SK-N-SH treated with all-trans-retinoic acid at 6 μM for 48 hours (cell line): ENCODE data around the gene CDK14.

ENCODE experiments used
- ATAC-seq: fragments of 200-7000 bp; cut with Tn5 transposase; 3 replicates; pipeline ENCODE4 v1.9.1; 2020; ENCODE audit warnings: mild to moderate bottlenecking, moderate library complexity
- BACH2 ChIP-seq: fragments of 250-450 bp; sonication (Bioruptor Pico); IDR thresholded peaks from 2 replicates; pipeline ENCODE4 v1.9.0; 2021; ENCODE audit warnings: mild to moderate bottlenecking, borderline replicate concordance
- CSDC2 ChIP-seq: fragments of 250-450 bp; sonication (Bioruptor Pico); IDR thresholded peaks from 2 replicates; pipeline ENCODE4 v1.5.0; 2020; ENCODE audit warnings: mild to moderate bottlenecking, moderate library complexity
- CSRNP3 ChIP-seq: fragments of 250-450 bp; sonication (Bioruptor Pico); IDR thresholded peaks from 2 replicates; pipeline ENCODE4 v1.5.1; 2021; ENCODE audit warnings: mild to moderate bottlenecking, moderate library complexity
- ESRRG ChIP-seq: fragments of 250-450 bp; sonication (Bioruptor Pico); IDR thresholded peaks from 2 replicates; pipeline ENCODE4 v1.6.1; 2021; ENCODE audit warnings: mild to moderate bottlenecking
- GLIS3 ChIP-seq: fragments of 250-450 bp; sonication (Bioruptor Pico); IDR thresholded peaks from 2 replicates; pipeline ENCODE4 v1.5.0; 2020; ENCODE audit warnings: mild to moderate bottlenecking, moderate library complexity
- ISL1 ChIP-seq: fragments of 250-450 bp; sonication (Bioruptor Pico); IDR thresholded peaks from 2 replicates; pipeline ENCODE4 v2.1.2; 2022; ENCODE audit warnings: mild to moderate bottlenecking, moderate library complexity
- OSR1 ChIP-seq: fragments of 250-450 bp; sonication (Bioruptor Pico); IDR thresholded peaks from 2 replicates; pipeline ENCODE4 v1.8.0; 2022; ENCODE audit warnings: moderate library complexity, mild to moderate bottlenecking, inconsistent platforms
- PPARA ChIP-seq: fragments of 250-450 bp; sonication (Bioruptor Pico); IDR thresholded peaks from 2 replicates; pipeline ENCODE4 v1.5.0; 2020; ENCODE audit warnings: mild to moderate bottlenecking, borderline replicate concordance
- SNAI2 ChIP-seq: fragments of 250-450 bp; sonication (Bioruptor Pico); IDR thresholded peaks from 2 replicates; pipeline ENCODE4 v1.5.0; 2020; ENCODE audit warnings: mild to moderate bottlenecking, moderate library complexity
- TCF4 ChIP-seq: fragments of 250-450 bp; sonication (Bioruptor Pico); IDR thresholded peaks from 2 replicates; pipeline ENCODE4 v1.8.0; 2021; ENCODE audit warnings: mild to moderate bottlenecking, moderate library complexity, borderline replicate concordance
- TOX ChIP-seq: fragments of 250-450 bp; sonication (Bioruptor Pico); IDR thresholded peaks from 2 replicates; pipeline ENCODE4 v1.8.0; 2021; ENCODE audit warnings: mild to moderate bottlenecking, moderate library complexity, borderline replicate concordance
- TSHZ2 ChIP-seq: fragments of 250-450 bp; sonication (Bioruptor Pico); IDR thresholded peaks from 2 replicates; pipeline ENCODE4 v1.5.0; 2020; ENCODE audit warnings: mild to moderate bottlenecking, moderate library complexity
- ZC3H10 ChIP-seq: fragments of 250-450 bp; sonication (Bioruptor Pico); IDR thresholded peaks from 2 replicates; pipeline ENCODE4 v1.5.1; 2021; ENCODE audit warnings: mild to moderate bottlenecking, moderate library complexity
- ZFP3 ChIP-seq: fragments of 250-450 bp; sonication (Bioruptor Pico); IDR thresholded peaks from 2 replicates; pipeline ENCODE4 v1.5.0; 2020; ENCODE audit warnings: mild to moderate bottlenecking, moderate library complexity
- ZFP30 ChIP-seq: fragments of 450-650 bp; formaldehyde crosslinking; IDR thresholded peaks from 2 replicates; pipeline ENCODE4 v1.5.0; 2022; ENCODE audit warnings: mild to moderate bottlenecking, moderate library complexity
- ZNF565 ChIP-seq: fragments of 450-650 bp; formaldehyde crosslinking; conservative IDR thresholded peaks from 2 replicates; pipeline ENCODE4 v1.5.0; 2020; ENCODE audit warnings: low read depth, mild to moderate bottlenecking, moderate library complexity
- ZNF70 ChIP-seq: fragments of 450-650 bp; formaldehyde crosslinking; IDR thresholded peaks from 2 replicates; pipeline ENCODE4 v1.5.0; 2020; ENCODE audit warnings: mild to moderate bottlenecking, moderate library complexity
- ZNF8 ChIP-seq: fragments of 450-650 bp; formaldehyde crosslinking; IDR thresholded peaks from 2 replicates; pipeline ENCODE4 v1.5.0; 2020; ENCODE audit warnings: mild to moderate bottlenecking, moderate library complexity
- TF ChIP-seq, protein P1 (sequence below): fragments of 250-450 bp; sonication (Bioruptor Pico); IDR thresholded peaks from 2 replicates; pipeline ENCODE4 v1.5.1; 2020; ENCODE audit warnings: low read depth, mild to moderate bottlenecking, moderate library complexity

The CDK14 gene

GRCh38 chr7:90760892-90761291 is 164.8 kb downstream of the CDK14 start:
- ATAC-seq = peak; percentile 72
- TF ChIP-seq TCF4 (CRISPR knock-in tag) (peak; percentile 95), OSR1 (CRISPR knock-in tag) (no peak), ISL1 (CRISPR knock-in tag) (peak; percentile 33), TSHZ2 (CRISPR knock-in tag) (peak; percentile 88; the same call in 1 of the 2 replicates)
- TF ChIP-seq, protein P1, sequence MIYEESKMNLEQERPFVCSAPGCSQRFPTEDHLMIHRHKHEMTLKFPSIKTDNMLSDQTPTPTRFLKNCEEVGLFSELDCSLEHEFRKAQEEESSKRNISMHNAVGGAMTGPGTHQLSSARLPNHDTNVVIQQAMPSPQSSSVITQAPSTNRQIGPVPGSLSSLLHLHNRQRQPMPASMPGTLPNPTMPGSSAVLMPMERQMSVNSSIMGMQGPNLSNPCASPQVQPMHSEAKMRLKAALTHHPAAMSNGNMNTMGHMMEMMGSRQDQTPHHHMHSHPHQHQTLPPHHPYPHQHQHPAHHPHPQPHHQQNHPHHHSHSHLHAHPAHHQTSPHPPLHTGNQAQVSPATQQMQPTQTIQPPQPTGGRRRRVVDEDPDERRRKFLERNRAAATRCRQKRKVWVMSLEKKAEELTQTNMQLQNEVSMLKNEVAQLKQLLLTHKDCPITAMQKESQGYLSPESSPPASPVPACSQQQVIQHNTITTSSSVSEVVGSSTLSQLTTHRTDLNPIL (CRISPR knock-in tag) = 0 out of 2 replicates have a peak, but pooled peaks have one; percentile 7

- no peak for TF ChIP-seq ZFP3
- no peak for TF ChIP-seq ZNF70
- TF ChIP-seq ISL1 (CRISPR knock-in tag) = no peak
- no peak for TF ChIP-seq CSDC2 (CRISPR knock-in tag)
- no peak for TF ChIP-seq ESRRG (CRISPR knock-in tag)
- TF ChIP-seq PPARA (CRISPR knock-in tag) = no peak
- TF ChIP-seq ZNF565 (CRISPR knock-in tag) = no peak
- TF ChIP-seq CSRNP3 (CRISPR knock-in tag) = no peak
- no peak for TF ChIP-seq SNAI2 (CRISPR knock-in tag)
- no peak for TF ChIP-seq ZC3H10
- no peak for TF ChIP-seq TOX (CRISPR knock-in tag)
- TF ChIP-seq, all 23 proteins: peak for 0
- no peak for ATAC-seq
Measured at GRCh38 chr7:90761584-90761983, 165.5 kb downstream of the CDK14 start.

DNA sequence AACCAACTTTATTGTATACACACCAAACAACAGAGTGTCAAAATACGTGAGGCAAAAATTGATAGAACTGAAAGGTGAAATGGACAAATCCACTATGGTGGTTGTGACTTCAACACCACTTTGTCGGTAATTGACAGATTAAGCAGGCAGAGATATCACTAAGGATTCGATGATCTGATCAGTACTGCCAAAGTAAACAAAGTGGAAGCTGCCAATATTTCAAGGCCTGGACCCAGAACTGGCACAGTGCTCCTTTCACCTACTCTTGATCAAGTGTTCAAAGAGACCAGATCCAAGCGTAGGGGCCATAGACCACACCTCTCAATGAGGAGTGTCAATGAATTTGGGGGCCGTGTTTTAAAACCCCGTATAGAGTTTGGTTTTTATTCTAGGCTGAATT is 167.0 kb downstream of the CDK14 start:
- no peak for TF ChIP-seq BACH2 (CRISPR knock-in tag)
- no peak for TF ChIP-seq ISL1 (CRISPR knock-in tag)
- no peak for TF ChIP-seq ZNF70
- no peak for TF ChIP-seq TOX (CRISPR knock-in tag)
- no peak for TF ChIP-seq ZC3H10
- no peak for TF ChIP-seq ZFP30 (CRISPR knock-in tag)
- no peak for TF ChIP-seq ZNF8
- no peak for TF ChIP-seq OSR1 (CRISPR knock-in tag)
- no peak for TF ChIP-seq ESRRG (CRISPR knock-in tag)
- no peak for TF ChIP-seq TSHZ2 (CRISPR knock-in tag)
- no peak for TF ChIP-seq ZNF565 (CRISPR knock-in tag)
- no peak for TF ChIP-seq GLIS3 (CRISPR knock-in tag)
- no peak for TF ChIP-seq CSDC2 (CRISPR knock-in tag)
- no peak for ATAC-seq

DNA sequence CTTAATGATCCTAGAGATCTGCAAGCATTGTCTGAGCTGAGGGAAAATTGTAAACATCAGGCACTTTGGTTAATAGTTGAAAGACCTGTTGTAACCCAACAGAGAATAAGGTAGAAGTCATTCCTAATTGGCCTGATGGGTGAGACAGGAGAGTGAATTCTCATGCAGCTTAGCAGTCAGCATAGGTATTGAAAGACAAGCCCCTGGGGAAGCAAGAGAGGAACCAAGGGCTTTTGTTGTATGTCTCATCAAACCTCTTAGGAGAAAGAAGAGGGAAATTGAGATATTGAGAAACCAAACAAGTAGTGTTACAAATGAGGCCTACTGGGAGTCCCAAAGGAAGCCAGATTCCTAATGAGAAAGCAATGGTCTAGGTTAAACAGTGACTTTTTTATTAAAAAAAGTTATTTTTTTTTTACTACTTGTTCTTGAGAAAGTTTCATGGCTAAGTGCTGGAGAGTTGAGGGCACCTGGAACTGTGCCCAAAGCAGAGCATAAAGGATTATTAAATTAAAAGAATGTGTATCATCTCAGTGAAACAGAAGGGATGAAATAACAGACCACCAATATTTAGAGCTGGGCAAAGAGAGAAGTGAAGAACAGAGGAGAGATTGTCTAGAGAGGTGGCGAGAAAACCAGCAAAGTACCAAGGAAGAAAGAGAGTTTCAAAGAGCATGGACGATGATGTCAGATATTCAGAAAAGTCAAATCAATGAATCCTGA is 168.9 kb downstream of the CDK14 start:
- no peak for TF ChIP-seq BACH2 (CRISPR knock-in tag)
- no peak for ATAC-seq
